Right ventricle myocardium superior (tissue), 1 donor: ENCODE results near the gene APBB2. TPM values are rescaled to one million over a fixed set of nuclear protein-coding genes. Genes with fewer than 3 reads are reported as not detected.
"Not testable (repeated sequence)": the region's sequence is repeated elsewhere in the genome, so short reads cannot be mapped to it uniquely, and the experiment has no call there.

Experiments
- ATAC-seq: fragments of 200-7000 bp; cut with Tn5 transposase; one replicate; pipeline ENCODE4 v1.9.1; 2020; ENCODE audit warnings: mild to moderate bottlenecking; ENCODE audit not compliant: poor library complexity
- DNase-seq: peaks from one replicate; pipeline ENCODE4 v3.0.0-alpha.2; 2020
- intact Hi-C: fragments of 100-400 bp; cut with DNase I; formaldehyde crosslinking; loops from one replicate; pipeline ENCODE4 v1.11.2; 2022
- total RNA-seq: library from RNA; stranded (reverse); fragmentation: NEBNext Ultra II Directional; extraction: Animal tissue kit (Norgen Biotek cat#: 25700); gene quantifications from one replicate; pipeline ENCODE4 v1.2.1, GENCODE V29; 2021
- donor health status: DM: no; HTN: yes; CAD: no; lungs with severe emphysema.

The APBB2 gene
- total RNA-seq, 1 donor from 2014 or later, result 22.5 TPM

DNA sequence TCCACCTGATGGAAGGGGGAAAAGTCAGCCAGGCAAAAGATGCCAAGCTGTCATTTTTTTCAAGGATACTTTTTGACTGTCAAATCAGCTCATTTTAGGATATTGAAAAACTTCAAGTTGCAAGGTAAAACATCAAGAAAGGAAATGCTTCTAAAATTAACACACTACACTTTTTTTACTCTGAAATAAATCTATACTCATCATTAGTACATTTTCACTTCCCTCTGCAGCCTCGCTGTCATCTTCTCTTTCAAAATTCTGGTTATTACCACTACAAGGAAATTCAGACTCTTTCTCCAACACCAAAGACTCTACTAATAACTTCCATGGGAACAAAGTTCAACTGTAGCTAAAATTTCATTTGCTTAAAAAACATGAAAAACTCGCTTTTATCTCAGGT lies 41.6 kb downstream of the APBB2 start:
- no peak for DNase-seq
- intact Hi-C loops, result no loop called here
- ATAC-seq, result no peak

DNA sequence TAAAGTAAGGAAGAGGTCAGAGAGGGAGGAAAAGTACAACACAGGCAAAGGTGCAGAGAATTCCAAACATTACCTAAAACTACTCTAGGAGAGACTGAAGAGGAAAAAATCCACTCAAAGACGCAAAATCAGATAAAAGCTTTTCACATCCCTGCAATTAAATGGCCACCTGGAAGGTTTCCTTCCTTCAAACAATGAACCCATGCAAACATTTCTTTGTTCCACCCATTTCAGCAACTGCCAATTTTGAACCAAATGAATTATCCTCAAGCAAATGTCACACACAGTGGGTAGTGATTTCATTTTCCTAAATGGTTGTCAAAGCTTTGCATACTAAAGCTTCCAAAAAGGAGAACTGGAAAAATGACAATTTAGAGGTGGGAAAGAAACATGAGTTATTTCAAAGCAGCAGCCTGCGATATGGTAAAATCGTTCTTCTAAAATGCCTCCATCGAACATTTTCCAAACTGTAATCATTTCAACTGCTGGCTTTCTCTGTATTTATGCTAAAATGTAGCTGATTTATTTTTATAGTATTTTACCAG lies 45.0 kb downstream of the APBB2 start:
- intact Hi-C loops, result no loop called here
- DNase-seq, result no peak
- no peak for ATAC-seq

DNA sequence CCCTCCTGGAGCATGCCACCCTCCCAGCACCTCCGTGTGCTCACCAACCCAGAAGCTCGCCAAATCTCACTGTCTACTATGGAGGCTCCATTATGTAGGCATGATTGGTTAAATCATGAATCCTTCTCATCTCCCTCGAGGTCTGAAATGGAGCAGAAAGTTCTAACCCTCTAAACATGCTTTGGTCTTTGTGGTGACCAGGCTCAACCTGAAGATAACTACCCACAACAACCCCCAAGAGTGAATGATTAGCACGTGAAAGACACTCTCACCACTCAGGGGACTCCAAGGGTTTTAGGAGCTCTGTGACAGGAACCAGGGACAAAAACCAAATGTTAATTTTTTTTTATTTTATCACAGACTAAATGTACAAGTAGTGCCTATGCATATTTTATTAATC lies 47.2 kb downstream of the APBB2 start:
- DNase-seq, result no peak
- no peak for ATAC-seq
- intact Hi-C loops, result no loop called here

DNA sequence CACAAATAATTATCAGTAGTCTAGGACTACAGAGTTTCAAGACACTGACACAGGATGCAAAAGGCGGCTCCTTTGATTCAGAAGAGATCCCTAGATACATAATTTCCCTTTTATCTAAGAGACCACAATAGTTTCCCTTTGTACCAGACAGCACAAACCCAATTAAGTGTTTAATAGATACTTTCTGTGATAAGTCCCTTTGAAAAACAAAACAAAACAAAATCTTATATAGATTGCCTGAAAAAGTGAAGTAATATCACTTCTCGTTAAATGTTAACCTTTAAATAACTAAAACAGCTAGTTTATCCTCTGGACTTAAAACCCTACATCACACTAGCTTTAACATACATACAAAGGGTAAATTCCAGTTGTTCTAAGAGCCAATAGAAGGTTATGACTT lies 49.9 kb downstream of the APBB2 start:
- ATAC-seq (no peak), DNase-seq (no peak)
- intact Hi-C loops, result no loop called here

DNA sequence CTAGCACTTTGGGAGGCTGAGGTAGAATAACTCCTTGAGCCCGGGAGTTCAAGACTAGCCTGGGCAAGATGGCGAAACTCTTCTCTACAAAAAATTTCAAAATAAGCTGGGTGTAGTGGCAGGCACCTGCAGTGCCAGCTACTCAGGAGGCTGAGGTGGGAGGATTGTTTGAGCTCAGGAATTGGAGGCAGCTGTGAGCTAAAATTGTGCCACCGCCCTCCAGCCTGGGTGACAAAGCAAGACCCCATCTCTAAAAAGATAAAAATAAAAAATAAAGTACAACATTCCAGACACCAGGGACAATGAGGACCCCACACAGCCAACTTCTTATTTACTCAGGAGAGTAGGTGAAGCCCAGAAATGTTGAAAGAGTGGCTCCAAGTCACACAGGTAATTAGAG lies 53.0 kb downstream of the APBB2 start:
- ATAC-seq (no peak), DNase-seq (no peak)
- intact Hi-C loops, result no loop called here

DNA sequence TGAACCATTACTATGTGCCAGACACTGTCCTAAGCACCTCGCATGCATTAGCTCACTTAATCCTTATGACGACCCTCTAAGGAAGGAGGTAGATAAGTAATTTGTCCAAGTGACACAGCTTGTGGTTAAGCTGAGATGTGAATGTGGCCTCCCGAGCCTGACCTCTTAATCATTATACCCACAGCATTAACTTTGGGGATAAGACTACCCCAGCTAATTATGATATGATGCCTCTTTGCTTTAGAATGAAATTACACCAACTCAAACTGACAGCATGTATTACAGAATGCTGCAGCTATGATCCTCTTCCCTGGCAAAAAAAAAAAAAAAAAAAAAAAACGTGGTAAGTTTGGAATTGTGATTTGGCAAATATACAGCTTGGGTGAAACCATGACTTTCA lies 53.5 kb downstream of the APBB2 start:
- DNase-seq (no peak), ATAC-seq (no peak)
- intact Hi-C loops, result no loop called here

DNA sequence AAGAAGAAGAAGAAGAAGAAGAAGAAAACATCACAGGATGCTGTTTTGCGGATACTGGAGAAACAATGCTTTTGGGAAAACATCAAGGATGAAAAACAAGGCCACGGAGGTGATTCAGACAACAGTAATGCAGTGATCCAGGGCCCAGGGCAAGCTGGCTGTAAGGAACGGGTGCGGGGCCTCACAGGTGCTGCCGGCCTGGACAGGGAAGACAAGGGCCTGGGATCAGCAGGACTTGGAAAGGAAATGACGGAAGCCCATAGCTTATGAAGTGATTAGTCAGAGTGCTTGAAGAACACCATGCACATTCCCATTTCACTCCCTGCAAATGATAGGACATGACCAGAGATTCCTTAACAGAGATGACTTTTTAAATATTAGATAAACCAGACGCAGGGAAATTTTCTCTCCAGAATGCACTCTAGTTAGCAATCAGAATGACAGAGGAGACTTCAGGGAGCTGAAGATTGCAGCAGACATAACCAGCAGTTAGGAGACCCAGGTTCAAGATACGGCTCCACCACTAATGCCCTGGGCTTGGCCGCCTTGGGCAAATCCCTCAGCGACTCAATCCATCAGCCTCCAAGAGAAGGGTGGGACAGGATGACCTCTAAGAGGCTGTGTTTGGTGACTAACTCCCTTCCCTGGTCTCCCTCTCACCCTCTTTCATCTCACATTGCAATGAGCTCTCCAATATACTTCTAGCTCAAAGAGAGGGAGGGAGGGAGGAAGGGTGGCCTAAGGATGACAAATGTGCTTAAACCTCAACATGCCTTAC lies 54.1 kb downstream of the APBB2 start:
- intact Hi-C loops, result no loop called here
- DNase-seq (no peak), ATAC-seq (no peak)

DNA sequence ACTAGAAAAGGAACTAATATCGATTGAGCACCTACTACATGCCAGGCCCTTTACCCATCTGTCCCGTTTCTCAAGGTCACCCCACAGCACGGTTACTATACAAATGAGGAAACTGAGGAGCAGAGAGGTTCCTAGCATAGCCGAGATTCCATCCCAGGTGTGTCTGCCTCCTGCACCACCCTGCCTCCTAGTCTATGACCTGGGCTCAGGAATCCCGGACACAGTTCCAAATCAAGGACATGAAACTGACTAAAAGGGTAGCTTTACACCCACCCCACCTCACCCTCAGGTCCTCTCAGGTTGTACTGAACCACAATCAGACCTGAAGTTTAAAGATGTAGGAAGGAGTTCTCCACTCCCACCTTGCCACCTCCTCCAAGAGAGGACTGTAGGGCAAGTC lies 55.6 kb downstream of the APBB2 start:
- no peak for ATAC-seq

DNA sequence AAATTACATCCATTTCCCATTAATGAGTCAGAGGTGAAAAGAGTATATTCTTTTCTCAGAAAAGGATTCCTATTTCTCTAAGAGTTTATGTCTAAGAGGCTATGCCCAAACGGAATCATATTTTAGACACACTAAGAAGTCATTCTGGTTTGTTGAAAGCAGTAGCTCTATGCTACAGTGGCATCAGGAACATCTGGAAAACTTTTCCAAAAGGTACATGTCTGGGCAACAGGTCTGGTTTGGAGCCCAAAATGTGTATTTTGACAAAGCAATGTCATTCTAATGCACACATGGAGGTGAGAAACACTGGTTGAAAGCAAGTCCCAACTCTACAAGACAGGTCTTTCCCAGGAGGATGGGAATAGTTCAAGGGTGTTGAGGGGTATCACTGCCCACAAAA lies 56.1 kb downstream of the APBB2 start:
- intact Hi-C loops, result no loop called here
- ATAC-seq, result no peak
- DNase-seq, result no peak

More for the DNA sequence above, 55.6 kb downstream of the APBB2 start:
- no peak for DNase-seq
- intact Hi-C loops, result no loop called here

DNA sequence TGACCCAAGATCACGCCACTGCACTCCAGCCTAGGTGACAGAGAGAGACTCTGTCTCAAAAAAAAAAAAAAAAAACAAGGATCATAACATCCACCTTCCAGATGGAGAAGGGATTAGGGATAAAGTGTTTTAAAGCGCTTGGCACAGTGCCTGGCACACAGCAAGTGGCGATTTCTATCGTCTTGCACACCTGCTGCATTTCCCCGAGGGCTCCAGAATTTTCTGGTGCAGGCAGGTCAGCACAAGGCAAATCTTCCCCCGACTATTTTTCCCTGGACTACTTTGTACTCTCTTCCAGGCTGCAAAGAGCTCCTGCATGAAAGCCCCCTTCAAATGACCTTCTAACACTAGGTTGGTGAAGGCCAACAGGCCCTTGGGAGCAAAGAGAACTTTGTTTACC lies 57.3 kb downstream of the APBB2 start:
- DNase-seq (no peak), ATAC-seq (no peak)
- intact Hi-C loops, result no loop called here

DNA sequence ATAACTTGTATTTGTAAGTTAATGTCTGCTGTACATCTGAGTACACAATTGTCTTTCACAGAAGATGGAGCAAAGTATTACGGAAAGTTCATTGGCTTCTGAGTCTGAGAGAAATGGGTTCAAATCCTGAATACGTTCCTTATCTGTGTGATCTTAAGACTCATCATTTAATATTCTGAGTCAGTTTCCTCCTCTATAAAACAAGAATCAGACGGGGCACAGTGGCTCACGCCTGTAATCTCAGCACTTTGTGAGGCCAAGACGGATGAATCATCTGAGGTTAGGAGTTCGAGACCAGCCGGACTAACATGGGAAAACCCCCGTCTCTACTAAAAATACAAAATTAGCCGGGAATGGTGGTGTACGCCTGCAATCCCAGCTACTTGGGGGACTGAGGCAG lies 57.8 kb downstream of the APBB2 start:
- no peak for DNase-seq
- ATAC-seq, result no peak
- intact Hi-C loops, result no loop called here

DNA sequence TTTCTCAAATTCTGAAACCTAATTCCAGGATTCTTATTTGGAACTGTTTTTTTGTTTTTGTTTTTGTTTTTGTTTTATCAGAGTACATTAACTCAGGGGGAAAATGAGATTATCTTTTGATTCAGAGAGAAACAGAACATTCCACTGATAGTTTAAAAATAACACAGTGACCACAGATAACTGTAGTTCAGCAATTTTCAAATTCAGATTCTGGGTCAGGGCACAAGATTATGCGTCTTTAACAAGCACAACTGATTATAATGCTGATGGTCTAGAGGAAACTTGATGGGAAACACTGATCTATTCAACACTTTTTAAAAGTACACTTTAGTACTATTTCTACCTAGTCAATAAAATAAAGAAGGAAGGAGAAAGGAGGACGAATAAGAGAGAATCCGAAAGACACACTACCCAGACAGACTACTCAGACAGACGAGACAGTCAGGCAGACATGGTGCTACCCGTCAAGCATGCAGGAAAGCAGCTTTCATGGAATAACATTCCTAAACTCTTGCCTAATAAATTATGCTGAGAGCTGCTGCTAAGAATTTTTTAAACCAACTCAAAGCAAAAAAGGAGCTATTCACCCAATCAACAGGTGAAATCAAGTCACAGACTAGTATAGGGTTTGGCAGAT lies 59.0 kb downstream of the APBB2 start:
- ATAC-seq, result peak; percentile 71
- no peak for DNase-seq
- intact Hi-C loops, result no loop called here

DNA sequence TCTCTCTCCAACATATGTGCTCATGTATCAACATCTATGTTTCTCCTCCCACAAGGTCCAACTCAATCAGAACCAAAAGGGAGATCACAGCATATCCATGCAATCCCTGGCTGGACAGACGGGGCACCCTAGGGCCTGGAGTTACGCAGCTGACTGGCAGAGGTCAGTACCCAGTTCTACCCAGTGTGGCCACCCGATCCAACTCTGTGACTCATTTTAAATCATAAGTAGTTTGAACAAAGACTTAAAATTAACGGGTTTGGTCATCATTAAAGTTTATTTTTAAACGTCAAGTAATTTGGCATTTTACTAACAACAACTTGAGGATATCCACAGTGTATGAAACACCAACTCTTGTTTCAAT lies 59.5 kb downstream of the APBB2 start:
- DNase-seq (no peak), ATAC-seq (no peak)
- intact Hi-C loops, result no loop called here

DNA sequence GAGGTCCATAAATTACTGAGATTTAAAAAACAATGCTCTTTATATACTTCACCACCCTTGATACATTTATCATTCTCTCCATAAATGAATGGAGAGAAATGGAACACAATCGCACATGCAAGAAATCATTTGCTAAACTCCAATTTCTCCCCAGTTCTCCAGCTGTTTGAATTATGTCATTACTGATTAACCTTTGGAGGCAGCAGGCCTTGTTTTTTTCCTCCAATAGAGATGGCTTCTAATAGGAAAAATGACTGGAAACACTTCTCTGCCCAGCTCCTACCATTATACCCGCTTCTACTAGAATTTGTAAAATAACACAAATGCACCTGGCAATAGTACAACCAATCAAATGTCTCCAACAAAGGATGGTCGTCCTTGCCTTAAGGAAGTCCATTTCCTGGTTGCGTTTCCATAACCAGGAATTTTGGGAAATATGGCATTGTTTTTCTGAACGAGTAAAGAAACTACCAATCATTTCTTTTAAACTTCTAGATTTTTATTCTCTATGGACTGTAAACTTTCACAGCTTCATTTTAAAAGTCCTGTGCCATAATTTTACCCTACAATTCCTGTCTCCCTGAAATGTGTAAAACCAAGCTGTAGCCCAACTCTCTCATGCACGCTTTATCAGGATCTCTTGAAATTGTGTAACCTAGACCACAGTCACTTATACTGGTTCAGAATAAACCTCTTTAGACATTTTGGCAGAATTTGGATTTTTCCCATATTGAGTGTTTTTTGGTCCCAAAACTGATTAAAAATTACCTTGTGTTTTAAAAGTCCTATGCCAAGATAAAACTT lies 60.1 kb downstream of the APBB2 start:
- no peak for DNase-seq
- intact Hi-C loops, result no loop called here
- no peak for ATAC-seq

DNA sequence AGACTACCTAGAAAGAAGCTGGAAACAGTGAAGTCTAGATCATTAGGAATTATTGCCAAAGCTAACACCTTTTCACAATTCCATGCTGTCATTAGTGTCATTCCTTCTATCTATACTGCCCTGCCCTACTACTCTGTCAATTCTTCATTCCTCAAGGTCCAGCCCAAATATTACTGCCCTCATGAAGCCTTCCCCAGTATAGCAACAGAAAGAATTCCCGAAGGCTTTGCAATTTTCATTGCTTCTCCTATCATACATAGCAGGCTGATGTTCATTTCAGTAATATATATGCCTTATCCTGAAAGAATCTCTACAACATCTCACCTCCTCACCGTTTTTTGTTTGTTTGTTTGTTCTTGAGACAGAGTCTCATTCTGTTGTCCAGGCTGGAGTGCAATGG lies 63.9 kb downstream of the APBB2 start:
- intact Hi-C loops, result no loop called here
- ATAC-seq (no peak), DNase-seq (no peak)

DNA sequence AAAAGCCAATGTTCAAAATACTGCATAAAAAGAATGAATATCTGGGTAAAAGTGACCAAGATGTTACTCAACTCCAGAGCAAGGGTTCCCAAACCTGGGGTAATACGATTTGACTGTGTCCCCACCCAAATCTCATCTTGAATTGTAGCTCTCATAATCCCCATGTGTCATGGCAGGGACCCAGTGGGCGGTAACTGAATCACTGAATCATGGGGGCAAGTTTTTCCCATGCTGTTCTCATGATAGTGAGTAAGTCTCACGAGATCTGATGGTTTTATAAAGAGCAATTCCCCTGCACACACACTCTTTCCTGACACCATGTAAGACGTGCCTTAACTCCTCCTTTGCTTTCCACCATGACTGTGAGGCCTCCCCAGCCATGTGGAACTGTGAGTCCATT lies 64.8 kb downstream of the APBB2 start:
- intact Hi-C loops, DNase-seq, ATAC-seq: not testable (repeated sequence)

DNA sequence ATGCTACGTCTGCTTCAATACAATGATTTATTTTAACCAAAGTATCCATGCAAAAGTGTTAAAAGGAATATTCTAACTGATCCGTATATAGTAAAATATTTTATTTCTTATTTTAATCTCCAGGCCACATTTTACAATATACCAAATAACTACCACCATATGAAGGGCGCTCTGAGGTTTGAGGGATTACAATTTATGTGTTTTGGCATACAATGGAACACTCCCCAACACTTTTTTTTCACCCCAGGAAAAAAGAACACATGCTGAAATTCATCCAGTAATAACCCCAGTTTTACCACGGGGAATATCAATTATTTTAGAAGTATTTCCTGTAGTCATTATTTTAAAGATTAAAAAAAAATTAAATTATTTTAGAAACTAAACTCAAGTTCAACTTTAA lies 65.4 kb downstream of the APBB2 start:
- DNase-seq (no peak), ATAC-seq (no peak)
- intact Hi-C loops, result no loop called here

DNA sequence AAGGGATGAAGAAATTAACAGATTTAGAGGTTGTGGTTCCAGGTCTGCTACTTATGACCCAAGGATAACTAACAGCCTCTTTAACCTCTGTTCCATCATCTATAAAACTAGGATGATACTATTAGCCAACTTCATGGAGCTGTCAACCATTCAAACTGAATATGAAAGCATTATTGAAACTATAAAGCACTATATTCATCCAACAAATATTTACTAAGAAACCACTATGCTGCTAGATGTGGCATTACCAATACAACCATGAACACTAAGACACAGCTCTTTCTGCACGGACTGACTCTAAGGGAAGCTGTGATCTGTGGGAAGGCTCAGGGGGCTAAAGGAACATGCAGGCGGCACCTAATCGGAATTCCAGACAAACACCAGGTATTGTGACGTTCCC lies 66.0 kb downstream of the APBB2 start:
- intact Hi-C loops, result no loop called here
- ATAC-seq (no peak), DNase-seq (no peak)

DNA sequence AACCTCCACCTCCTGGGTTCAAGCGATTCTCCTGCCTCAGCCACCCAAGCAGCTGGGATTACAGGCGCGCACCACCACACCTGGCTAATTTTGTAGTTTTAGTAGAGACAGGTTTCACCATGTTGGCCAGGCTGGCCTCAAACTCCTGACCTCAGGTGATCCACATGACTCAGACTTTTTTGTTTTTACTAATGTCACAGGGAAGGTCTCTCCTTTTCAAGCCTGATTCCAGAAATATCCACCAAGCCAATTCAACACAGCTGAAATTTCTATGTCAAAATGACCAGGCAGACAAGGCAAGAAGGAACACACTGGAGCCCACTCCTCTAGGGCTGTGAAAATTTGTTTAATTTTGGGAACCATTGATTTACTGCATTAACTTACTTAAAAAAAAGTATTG lies 66.8 kb downstream of the APBB2 start:
- ATAC-seq, DNase-seq, intact Hi-C loops: not testable (repeated sequence)
